COR-L47 (cell line): Measurements from ENCODE around the gene DLG2.
"Not testable (repeated sequence)": the region's sequence is repeated elsewhere in the genome, so short reads cannot be mapped to it uniquely, and the experiment has no call there.

ENCODE experiments used
- DNase-seq: peaks from one replicate; lab custom pipeline; 2025; lab: John Stamatoyannopoulos, UW

Gene DLG2

DNA sequence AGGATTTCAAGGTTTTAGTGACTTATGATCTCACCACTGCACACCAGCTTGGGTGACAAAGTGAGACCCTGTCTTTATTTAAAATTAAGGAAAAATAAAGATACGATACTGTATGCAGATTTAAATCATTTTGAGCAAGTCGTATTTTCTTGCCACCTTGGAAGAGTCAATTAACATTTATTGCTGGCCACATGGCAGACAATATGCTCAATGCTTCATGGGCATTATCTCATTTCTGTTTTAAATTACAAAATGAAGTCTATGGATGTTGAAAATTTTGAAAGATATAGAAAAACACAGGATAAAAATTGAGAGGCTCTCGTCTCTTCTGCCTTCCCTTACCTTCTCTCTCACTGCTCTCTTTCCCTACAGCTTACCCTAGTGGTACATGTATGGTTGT, 1992.0 kb downstream of the DLG2 start:
- DNase-seq: no peak

DNA sequence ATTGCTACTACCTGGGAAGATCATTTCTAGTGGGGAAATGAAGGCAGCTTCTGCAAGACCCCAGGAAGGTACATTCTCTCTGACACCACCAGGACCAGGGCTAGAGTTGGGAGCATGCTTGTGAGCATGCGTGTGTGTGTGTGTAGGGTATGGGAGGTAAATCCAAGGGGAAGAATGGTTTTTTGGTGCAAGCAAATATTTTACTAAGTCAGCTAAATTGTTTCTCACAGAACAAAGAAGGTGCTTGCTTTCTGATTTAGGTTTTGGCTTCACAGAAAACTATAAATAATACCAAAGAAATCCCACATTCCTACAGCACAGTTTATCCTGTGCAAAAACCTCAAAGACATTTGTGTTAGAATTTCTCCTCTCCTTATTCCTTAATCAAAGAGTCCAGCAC, 1996.9 kb downstream of the DLG2 start:
- no peak for DNase-seq

DNA sequence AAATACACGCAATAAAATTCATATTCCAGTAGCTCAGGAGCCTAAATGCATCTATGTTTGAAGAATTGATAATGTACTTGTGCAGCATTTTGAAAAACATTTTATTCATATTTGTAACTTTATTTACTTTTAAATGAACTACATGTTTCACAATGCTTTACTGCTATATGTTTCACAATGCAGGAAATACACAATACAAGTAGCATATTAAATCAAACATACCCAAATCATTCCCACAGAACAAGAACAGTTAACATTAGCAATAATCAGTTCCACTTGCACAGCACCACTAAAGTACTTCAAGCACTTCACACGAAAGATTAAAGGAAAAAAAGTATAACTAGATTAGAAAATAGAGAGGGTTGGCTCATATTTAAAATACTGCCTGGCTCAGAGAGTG, 1997.4 kb downstream of the DLG2 start:
- DNase-seq: no peak

DNA sequence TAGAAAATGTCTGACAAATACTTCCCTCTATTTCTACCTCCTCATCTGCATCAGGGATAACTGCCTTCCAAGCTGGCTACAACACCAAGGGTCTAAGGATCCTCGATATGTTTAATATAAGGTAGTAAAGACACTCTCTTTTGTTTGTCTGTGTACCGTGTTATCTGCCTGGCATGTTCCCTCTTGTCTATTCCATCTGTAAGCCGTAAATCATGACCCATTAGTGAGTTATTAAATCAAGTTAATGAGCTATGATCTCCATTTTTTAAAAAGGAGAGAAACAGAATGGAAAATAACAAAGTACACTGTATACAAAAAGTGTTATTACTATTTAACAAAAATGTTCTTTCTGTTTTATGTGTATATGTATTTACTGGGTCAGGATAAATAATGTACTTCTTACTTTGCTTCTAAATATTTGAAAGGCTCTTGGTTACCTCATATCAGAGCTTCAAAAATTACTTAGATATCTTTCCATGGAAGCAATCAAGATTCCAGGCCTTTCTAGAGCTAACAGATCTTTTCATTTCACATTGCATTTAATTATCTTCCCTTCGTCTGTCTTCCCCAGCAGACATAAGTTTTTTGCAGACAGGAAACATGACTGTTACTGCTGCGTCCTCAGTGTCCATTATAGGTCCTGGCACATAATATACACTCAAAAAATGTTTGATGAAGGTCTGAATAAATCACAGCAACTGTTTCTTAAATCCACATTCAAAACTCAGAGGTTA, 1998.4 kb downstream of the DLG2 start:
- DNase-seq: no peak

DNA sequence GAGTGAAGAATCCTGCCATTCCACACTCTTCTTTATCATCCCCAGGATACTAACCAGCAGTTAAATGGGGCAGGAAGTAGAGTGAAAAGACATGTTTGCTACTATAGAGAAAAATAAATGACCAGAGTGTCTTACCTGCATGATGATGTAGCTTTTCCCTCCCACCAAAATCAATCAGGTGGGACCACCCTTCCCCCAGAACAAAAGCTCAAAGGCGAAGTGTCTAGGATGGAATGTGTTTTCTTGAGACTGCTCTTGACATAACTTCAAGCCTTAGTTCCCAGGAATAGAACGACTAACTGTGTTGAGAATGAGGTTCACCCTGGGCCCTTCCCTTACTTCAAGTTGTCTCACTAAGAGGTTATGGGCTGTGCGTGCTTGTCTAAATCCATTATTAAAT, 2001.8 kb downstream of the DLG2 start:
- DNase-seq: no peak

DNA sequence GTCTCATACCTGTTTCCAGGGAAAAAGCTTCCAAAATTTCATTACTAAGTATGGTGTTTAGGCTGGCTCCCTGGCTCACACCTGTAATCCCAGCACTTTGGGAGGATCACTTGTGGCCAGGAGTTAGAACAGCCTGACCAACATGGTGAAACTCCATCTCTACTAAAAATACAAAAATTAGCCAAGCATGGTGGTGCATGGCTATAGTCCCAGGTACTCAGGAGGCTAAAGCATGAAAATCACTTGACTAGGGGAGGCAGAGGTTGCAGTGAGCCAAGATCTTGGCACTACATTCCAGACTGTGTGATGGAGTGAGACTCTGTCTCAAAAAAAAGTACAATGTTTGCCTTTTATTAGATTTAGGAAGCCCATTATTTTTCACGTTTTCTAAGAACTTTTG, 2009.5 kb downstream of the DLG2 start:
- DNase-seq: no peak

DNA sequence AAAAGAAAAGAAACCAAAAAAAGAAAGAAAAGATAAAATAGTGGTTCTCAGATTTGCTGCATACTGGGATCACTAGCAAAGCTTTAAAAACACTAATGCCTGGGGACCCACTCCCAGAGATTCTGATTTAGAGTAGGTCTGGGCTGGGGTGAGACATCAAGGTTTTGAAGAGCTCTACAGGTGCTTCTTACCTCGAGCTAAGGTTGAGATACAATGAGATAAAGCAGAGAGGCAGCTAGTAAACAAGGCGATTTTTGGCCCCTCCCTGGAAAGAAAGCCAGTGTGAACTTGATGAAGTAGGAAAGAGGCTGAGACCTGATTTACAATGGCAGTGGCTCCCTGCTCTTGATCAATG, 2013.4 kb downstream of the DLG2 start:
- no peak for DNase-seq

DNA sequence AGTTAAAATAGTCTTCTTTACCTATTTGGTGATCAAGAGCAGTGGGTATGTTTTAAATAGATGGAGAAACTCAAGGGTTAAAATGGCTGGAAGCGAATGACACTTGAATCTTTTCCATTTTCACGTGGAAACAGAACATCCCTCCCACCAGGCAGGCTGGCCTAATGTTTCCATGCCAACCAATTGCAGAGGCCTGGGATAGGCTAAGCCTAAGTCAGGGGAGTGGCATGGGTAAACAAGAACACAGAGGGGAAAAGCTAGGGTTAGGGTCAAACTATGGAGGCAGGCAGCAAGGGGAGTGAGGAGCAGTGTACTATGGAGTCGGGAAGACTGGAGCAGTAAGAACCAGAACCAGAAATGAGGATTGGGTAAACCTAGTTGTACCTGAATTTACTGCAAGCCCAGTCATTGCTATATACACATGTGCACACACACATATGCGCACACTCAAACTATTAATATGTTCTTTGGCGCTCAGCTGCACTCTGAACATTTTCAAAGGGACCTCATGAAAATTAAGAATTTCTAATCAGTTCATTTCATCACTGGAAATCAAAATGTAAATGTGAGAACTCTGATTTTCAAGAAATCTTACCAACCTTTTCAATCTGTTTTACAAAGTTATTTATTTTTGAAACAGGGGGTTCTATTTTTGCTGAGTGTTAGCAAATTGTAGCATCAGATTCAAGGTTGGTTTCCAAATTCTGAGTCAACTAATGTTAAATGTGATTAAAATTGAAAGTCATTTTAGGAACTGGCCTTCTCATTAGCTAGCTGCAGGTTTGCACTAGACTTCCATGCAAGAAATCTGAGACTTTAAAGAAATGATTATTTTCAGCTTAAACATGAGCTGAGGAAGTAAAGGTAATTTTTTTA, 2014.0 kb downstream of the DLG2 start:
- no peak for DNase-seq

DNA sequence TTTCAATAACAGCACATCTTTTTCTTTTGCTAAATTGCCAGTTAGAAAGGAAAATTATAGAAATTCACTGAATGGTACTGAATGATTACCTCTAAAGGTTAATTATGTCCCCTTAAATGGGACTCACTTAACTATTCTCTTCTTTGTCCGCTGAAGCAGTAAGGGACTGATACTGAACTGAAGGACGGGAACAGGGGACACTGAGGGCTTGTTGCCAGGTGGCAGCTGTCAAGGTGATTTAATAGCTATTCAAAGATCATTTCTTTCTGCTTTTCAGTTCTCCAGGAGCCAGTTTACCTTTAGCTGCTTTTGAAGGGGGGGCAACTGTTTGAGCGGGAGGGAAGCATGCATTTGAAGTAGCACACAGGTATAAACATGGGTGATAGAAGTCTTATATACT, 2015.5 kb downstream of the DLG2 start:
- peak; percentile 92 for DNase-seq

DNA sequence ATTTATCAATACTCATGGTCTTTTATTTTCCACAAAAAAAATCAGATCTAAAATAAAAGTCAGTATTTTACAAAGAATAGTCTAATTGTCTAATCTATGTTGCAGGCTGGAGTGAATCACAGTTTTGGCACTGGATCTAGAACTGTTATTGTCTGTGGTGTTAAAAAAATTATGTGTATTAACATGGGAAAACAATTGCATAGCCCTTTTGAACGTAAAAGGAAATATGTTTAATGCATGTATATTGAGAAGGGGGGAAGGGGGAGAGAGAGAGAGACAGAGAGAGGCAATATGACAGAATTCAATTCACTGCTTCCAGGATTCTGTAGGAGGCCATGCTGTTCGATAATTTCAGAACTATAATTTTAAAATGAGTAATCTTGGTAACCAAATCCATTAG, 2016.1 kb downstream of the DLG2 start:
- no peak for DNase-seq

DNA sequence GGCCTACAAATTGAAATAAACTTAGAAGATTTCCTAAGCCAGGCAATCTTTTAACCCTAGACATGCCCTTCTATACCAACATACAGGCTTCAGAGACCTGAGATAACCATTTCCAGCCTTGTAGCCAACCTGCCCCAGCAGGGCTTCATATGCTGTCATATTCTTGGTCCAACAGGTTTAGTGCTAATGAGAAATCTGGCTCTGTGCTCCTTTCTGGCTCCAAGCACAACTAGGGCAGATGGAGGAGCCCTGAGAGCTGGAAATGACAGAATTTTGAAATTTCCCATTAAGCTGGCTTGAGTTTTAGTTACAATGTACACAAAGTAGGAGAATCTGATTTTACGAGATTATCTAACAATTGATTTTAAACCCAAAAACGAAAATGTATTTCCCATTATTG, 2018.0 kb downstream of the DLG2 start:
- DNase-seq: no peak

DNA sequence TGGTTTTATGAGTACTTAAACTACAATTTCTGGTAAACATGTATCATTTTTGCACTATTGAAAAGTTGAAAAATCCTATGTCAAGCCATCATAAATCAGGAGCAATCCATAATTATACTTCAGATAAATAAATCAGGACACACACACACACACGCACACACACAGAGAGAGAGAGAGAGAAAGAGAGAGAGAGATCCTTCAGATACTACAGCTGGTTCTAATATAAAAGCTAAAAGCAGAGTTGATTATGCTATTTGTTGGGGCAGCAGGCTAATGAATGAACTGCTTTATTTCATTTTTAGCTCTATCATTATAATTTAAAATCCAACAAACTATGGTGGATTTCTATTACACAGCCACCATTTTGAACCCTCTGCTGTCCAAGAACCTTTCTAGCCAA, 2018.6 kb downstream of the DLG2 start:
- DNase-seq: no peak

DNA sequence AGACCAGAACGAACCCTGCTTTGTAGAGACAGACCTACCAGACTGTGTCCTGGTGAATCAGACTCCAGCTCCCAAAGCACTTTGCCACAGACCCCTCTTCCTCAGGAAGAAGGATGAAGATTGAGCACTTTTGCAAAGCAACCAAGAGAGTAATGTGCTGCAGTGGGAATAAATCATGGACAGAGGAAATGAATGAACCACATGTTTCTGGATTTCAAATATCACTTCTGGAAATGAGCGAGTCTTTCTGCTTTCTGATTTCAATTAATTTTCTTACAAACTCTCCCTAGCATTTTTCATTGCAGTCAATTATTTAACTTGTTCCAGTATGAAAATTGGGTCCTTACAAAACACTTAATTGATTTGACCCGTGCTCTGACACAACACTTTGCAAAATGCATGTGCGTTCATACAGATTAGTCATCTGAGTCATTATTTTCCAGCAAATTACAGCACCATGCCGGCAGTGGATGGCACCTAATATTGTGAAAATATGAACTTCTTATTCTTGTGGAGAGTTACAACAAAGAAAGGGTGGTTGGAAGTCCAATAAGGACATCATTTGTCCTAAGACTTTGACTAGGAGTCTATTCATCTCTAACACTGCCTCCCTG, 2025.1 kb downstream of the DLG2 start:
- no peak for DNase-seq

DNA sequence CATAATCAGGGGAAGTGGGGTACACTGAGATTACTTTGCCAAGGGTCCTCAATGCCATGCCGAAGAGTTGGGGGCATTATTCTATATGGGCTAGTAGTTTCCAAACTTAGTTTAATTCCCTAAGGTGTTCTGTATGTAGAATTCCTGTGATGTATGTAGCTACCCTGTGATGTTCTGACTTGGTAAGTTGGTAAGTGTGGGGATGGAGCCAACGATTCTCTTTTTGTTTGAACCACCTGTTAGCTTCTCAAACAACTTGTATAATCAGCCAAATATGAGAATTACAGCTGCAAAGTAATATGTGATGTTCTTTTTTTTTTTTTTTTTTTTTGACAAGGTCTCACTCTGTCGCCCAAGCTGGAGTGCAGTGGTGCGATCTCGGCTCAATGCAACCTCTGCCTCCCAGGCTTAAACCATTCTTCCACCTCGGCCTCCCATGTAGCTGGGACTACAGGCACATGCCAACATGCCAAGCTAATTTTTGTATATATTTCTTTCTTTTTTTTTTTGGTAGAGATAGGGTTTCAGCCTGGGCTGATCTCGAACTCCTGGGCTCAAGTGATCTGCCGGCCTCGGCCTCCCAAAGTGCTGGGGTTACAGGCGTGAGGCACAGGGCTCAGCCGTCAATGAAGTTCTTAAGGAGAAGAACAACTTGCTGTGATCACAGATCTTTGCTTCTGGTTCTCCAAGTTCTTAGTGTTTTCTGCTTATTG, 2025.8 kb downstream of the DLG2 start:
- no peak for DNase-seq

DNA sequence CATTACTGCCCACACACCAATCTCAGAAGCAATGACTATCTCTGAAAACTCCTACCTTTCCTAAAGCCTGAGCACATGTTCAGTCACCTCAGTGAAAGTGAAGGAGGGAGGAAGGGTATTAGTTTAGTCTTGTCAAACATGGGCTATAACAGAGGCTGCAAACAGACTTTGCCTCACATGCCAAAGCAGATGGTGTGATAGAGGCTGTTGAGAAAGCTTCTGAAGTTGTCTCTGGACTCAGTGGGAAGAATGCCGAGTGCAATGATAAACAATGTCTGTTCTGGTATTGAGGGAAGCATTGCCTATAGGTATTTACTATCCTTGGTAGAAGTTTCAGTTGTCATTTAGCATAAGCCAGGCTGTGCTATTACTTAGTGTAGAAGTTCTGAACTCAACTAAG, 2026.5 kb downstream of the DLG2 start:
- DNase-seq: no peak

DNA sequence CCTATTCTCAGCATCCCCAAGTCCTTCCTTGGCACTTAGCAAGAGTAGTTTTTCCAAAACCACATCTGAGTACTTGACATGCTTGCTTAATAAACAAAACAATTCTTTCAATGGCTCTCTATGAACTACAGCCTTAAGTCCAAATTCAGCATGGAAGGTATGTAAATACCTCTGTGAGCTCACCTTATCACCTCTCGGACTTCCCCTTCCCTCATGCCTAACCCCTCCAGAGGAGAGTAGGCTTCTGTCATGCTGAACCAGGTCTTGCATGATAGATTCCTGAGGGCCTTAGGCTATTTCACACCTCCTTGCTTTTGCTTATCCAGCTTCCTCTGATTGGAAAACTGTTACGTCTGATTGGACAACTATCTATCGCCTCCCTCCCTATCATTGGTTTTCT, 2028.1 kb downstream of the DLG2 start:
- no peak for DNase-seq

DNA sequence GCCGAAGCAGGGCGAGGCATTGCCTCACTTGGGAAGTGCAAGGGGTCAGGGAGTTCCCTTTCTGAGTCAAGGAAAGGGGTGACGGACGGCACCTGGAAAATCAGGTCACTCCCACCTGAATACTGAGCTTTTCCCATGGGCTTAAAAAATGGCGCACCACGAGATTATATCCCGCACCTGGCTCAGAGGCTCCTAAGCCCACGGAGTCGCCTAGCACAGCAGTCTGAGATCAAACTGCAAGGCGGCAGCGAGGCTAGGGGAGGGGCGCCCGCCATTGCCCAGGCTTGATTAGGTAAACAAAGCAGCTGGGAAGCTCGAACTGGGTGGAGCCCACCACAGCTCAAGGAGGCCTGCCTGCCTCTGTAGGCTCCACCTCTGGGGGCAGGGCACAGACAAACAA, 2039.3 kb downstream of the DLG2 start:
- DNase-seq: not testable (repeated sequence)

DNA sequence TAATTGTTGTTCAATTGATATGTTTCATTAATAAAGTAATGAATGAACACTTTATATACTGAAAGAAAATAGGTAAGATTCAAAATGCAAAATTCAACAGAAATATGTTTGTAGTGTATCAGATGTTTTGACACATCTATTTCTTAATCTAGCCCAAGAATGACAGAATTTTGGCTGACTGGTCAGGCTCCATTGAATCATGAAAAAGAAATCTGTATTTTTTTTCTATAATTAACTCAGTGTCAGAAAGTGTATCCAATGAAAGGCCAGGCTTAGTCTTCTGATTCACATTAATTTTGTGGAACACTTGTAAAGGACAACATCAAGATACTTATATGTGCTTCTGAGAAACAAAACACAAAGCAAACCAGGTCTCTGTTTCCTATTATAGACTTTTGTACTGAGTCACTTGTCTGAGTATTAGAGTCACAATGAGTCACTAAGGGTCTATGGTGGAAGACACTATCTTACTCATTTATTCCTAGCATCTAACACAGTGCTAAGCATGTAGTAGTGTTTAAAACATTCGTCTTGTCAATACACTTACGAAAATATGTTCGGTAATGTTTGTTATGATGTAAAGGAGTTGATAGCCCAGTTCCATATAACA, 2043.3 kb downstream of the DLG2 start:
- DNase-seq: no peak

DNA sequence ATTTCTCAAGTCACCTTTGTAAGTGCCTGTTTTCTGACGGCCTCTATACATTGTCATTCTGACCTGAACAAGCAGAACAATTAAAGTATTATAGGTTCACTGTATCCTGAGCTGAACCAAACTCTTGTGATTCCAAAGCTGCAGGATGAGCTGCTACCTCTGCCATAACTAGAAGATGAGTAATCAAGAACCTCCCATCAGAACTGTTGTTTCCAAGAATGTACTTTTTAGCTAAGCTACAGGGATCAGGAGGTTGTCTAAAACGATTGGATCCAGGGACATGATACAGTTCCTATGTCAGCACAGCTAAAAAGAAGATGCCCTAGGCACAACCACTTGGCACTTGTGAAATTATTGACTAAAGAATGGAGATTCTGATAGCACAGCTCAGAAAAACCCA, 2052.6 kb downstream of the DLG2 start:
- DNase-seq: no peak

DNA sequence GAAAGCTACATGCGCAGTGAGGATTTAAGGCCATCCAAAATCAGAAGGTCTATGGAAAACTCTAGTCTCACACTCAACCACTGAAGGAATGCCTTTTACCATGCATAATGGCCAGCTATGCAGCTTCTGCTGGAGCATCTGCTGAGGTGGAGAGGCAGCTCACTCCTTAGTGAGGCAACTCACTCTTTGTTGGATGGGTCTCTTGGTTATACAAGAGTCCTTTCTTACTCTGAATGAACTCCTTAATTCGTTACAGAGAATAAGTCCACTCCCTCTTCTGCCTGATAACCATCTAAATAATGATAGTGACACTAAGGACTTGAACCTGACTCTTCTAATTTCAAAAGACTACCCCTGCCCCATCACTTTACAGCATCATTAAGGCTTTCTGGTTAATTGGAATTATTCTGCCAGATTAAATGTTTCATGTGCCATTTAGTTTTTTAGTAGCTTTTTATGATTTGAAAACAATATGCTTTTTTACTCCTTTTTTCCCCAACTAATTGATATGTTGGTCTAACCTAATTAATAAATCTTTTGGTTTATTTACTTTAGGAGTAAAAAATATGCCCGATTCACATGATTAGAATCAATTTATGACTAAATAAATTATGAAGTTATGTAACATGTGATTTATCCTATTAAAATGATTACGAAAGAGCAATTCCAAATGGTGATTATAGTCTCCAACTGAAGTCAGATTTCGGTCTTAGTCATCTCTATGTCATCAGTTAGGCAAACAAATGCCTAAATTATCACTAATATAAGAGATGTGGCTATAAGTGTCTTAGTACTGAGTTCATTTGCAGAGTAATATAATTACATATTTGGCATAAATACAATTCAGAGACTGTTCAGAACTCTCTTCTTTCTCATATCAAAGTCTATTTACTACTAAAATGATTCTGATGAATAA, 2054.3 kb downstream of the DLG2 start:
- DNase-seq: no peak

DNA sequence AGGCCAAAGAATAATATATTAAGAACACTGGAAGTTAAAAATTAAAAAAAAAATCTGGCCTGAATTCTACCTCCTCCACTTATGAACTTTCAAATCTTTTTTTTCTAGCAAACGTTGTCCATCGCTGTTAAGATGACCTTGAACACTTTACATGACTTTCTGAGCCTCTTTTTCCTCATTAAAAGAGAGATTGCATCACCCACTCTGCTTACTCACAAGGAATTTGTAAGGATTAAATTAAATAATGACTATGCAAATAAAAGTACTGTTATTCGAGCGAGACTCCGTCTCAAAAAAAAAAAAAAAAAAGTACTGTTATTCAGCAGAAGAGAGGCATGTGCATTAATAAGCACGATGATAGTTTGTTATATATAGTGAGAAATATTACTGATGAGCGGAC, 2055.8 kb downstream of the DLG2 start:
- DNase-seq: no peak
